IMR-90 (cell line): ENCODE results near the gene CRYZL1. TPM values are rescaled to one million over a fixed set of nuclear protein-coding genes. Genes with fewer than 3 reads are reported as not detected.

Experiments used
- ATAC-seq: fragments of 200-7000 bp; cut with Tn5 transposase; 2 replicates; pipeline ENCODE4 v1.9.1; 2020; ENCODE audit warnings: low read depth, mild to moderate bottlenecking, moderate library complexity
- BruUV-seq: library from RNA; stranded (reverse); fragments of 400-500 nt; replicated peaks from 2 replicates; lab custom pipeline; 2021; lab: Mats Ljungman, UMichigan
- CTCF ChIA-PET: fragments of 300-600 bp; formaldehyde crosslinking; extraction: SDS; loops from one replicate; lab custom pipeline; 2021; ENCODE audit warnings: antibody characterized with exemption; lab: Yijun Ruan, JAX
- POLR2A ChIA-PET: fragments of 300-600 bp; sonication (Branson Sonifier 250); formaldehyde crosslinking; loops from one replicate; lab custom pipeline; 2022; ENCODE audit warnings: antibody characterized with exemption; ENCODE audit not compliant: unreplicated experiment; lab: Charles Lee
- DNase-seq: peaks from one replicate; pipeline ENCODE4 v3.0.0; 2013
- H2AFZ ChIP-seq: replicated peaks from 2 replicates; pipeline ENCODE3; 2013; ENCODE audit warnings: low read length, mild to moderate bottlenecking; ENCODE audit not compliant: poor library complexity
- H2AK5ac ChIP-seq: 2 replicates; pipeline ENCODE4 v1.6.1; 2013; ENCODE audit warnings: low read depth, low read length, inconsistent platforms
- H2AK9ac ChIP-seq: replicated peaks from 2 replicates; pipeline ENCODE3; 2013; ENCODE audit warnings: mild to moderate bottlenecking, low read depth, low read length, moderate library complexity; ENCODE audit not compliant: poor library complexity
- H2BK120ac ChIP-seq: 2 replicates; pipeline ENCODE4 v1.6.1; 2013; ENCODE audit warnings: low read depth, low read length, inconsistent platforms
- H2BK15ac ChIP-seq: 3 replicates; pipeline ENCODE4 v1.6.1; 2013; ENCODE audit warnings: low read depth, low read length, inconsistent platforms
- H2BK20ac ChIP-seq: 2 replicates; pipeline ENCODE4 v1.6.1; 2013; ENCODE audit warnings: low read depth, mild to moderate bottlenecking, inconsistent platforms, low read length, moderate library complexity
- H2BK5ac ChIP-seq: 2 replicates; pipeline ENCODE4 v1.6.1; 2013; ENCODE audit warnings: mild to moderate bottlenecking, low read depth, low read length, inconsistent platforms; ENCODE audit not compliant: poor library complexity, severe bottlenecking
- H3K14ac ChIP-seq: replicated peaks from 2 replicates; pipeline ENCODE4 v1.6.1; 2013; ENCODE audit warnings: low read depth, low read length, inconsistent platforms
- H3K18ac ChIP-seq: 2 replicates; pipeline ENCODE4 v1.6.1; 2013; ENCODE audit warnings: low read depth, low read length, control low read depth
- H3K23ac ChIP-seq: 2 replicates; pipeline ENCODE4 v1.6.1; 2013; ENCODE audit warnings: low read depth, low read length, inconsistent platforms
- H3K27ac ChIP-seq: 2 replicates; pipeline ENCODE4 v1.5.1; 2013; ENCODE audit warnings: mild to moderate bottlenecking, control low read depth, low read length; ENCODE audit not compliant: insufficient read depth
- H3K27me3 ChIP-seq: 2 replicates; pipeline ENCODE4 v1.6.1; 2013; ENCODE audit warnings: low read length; ENCODE audit not compliant: control insufficient read depth, insufficient read depth
- H3K36me3 ChIP-seq: 2 replicates; pipeline ENCODE4 v1.6.1; 2013; ENCODE audit warnings: low read length, mixed read lengths; ENCODE audit not compliant: control insufficient read depth, insufficient read depth
- H3K4ac ChIP-seq: 2 replicates; pipeline ENCODE4 v1.6.1; 2013; ENCODE audit warnings: low read depth, low read length, inconsistent platforms
- H3K4me1 ChIP-seq: 2 replicates; pipeline ENCODE4 v1.6.1; 2013; ENCODE audit warnings: low read length, mixed read lengths; ENCODE audit not compliant: control insufficient read depth, insufficient read depth
- H3K4me2 ChIP-seq: 2 replicates; pipeline ENCODE4 v1.6.1; 2013; ENCODE audit warnings: low read depth, mild to moderate bottlenecking, control low read depth, low read length, moderate library complexity
- H3K4me3 ChIP-seq: 2 replicates; pipeline ENCODE4 v1.5.1; 2013; ENCODE audit warnings: low read depth, mild to moderate bottlenecking, control low read depth, low read length, moderate library complexity; ENCODE audit not compliant: insufficient read depth
- H3K56ac ChIP-seq: 2 replicates; pipeline ENCODE4 v1.6.1; 2013; ENCODE audit warnings: low read length, inconsistent platforms; ENCODE audit not compliant: insufficient read depth; ENCODE audit errors: extremely low read depth
- H3K79me1 ChIP-seq, 2 experiments: 2 replicates each; pipeline ENCODE4 v1.6.1; 2013; ENCODE audit warnings: low read length in 2 of 2, inconsistent platforms in 1 of 2, low read depth in 1 of 2
- H3K9ac ChIP-seq: 2 replicates; pipeline ENCODE4 v1.6.1; 2013; ENCODE audit warnings: low read depth, low read length, control low read depth
- H3K9me1 ChIP-seq: 2 replicates; pipeline ENCODE4 v1.6.1; 2013; ENCODE audit warnings: low read length, inconsistent platforms; ENCODE audit not compliant: insufficient read depth
- H3K9me3 ChIP-seq: 2 replicates; pipeline ENCODE4 v1.6.1; 2013; ENCODE audit warnings: low read length; ENCODE audit not compliant: control insufficient read depth, insufficient read depth
- H4K20me1 ChIP-seq: 2 replicates; pipeline ENCODE4 v1.6.1; 2013; ENCODE audit warnings: low read length, inconsistent platforms; ENCODE audit not compliant: insufficient read depth
- H4K5ac ChIP-seq: 2 replicates; pipeline ENCODE4 v1.6.1; 2013; ENCODE audit warnings: mild to moderate bottlenecking, low read depth, low read length, control low read depth
- H4K8ac ChIP-seq, 2 experiments: 2 replicates each; pipeline ENCODE4 v1.6.1; 2013; ENCODE audit warnings: low read depth in 2 of 2, low read length in 2 of 2, control low read depth in 1 of 2, inconsistent platforms in 1 of 2
- H4K91ac ChIP-seq: 2 replicates; pipeline ENCODE4 v1.6.1; 2013; ENCODE audit warnings: low read depth, low read length, inconsistent platforms; ENCODE audit not compliant: insufficient read depth
- BHLHE40 ChIP-seq: fragments of 150-350 bp; IDR thresholded peaks from 2 replicates; pipeline ENCODE4 v1.6.1; 2016; ENCODE audit warnings: mild to moderate bottlenecking, low read depth, low read length
- CEBPB ChIP-seq: IDR thresholded peaks from 2 replicates; pipeline ENCODE4 v1.6.1; 2012; ENCODE audit warnings: low read depth, low read length, improper control_type of control experiment
- CHD1 ChIP-seq: IDR thresholded peaks from 2 replicates; pipeline ENCODE4 v1.6.1; 2012; ENCODE audit warnings: low read depth, low read length, improper control_type of control experiment
- CTCF ChIP-seq: conservative IDR thresholded peaks from 2 replicates; pipeline ENCODE4 v1.5.1; 2012; ENCODE audit warnings: mild to moderate bottlenecking, low read depth, low read length, improper control_type of control experiment
- FOS ChIP-seq: fragments of 150-350 bp; IDR thresholded peaks from 2 replicates; pipeline ENCODE4 v1.6.1; 2016; ENCODE audit warnings: low read depth, low read length
- MAFK ChIP-seq: IDR thresholded peaks from 2 replicates; pipeline ENCODE4 v1.6.1; 2012; ENCODE audit warnings: low read depth, low read length, improper control_type of control experiment
- MAZ ChIP-seq: IDR thresholded peaks from 2 replicates; pipeline ENCODE4 v1.6.1; 2012; ENCODE audit warnings: low read depth, mild to moderate bottlenecking, low read length, improper control_type of control experiment, moderate library complexity, borderline replicate concordance
- MXI1 ChIP-seq: IDR thresholded peaks from 2 replicates; pipeline ENCODE4 v1.6.1; 2012; ENCODE audit warnings: low read depth, mild to moderate bottlenecking, low read length, moderate library complexity, borderline replicate concordance
- NFE2L2 ChIP-seq: fragments of 150-350 bp; IDR thresholded peaks from 2 replicates; pipeline ENCODE4 v1.6.1; 2016; ENCODE audit warnings: low read depth, mild to moderate bottlenecking, low read length
- POLR2A ChIP-seq: IDR thresholded peaks from 2 replicates; pipeline ENCODE4 v1.6.1; 2012; ENCODE audit warnings: mild to moderate bottlenecking, low read depth, low read length
- RAD21 ChIP-seq: IDR thresholded peaks from 2 replicates; pipeline ENCODE4 v1.6.1; 2012; ENCODE audit warnings: low read length, improper control_type of control experiment
- RCOR1 ChIP-seq: IDR thresholded peaks from 2 replicates; pipeline ENCODE4 v1.6.1; 2012; ENCODE audit warnings: mild to moderate bottlenecking, low read length, improper control_type of control experiment; ENCODE audit not compliant: insufficient replicate concordance
- RFX5 ChIP-seq: IDR thresholded peaks from 2 replicates; pipeline ENCODE4 v1.8.0; 2012; ENCODE audit warnings: low read depth, mild to moderate bottlenecking, low read length, moderate library complexity
- SMC3 ChIP-seq: fragments of 150-350 bp; IDR thresholded peaks from 2 replicates; pipeline ENCODE4 v1.6.1; 2016; ENCODE audit warnings: low read depth, mild to moderate bottlenecking, antibody characterized with exemption, low read length, moderate library complexity
- USF2 ChIP-seq: fragments of 150-350 bp; IDR thresholded peaks from 2 replicates; pipeline ENCODE4 v1.6.1; 2017; ENCODE audit warnings: mild to moderate bottlenecking, antibody characterized with exemption, low read length, low read depth
- WGBS, 2 experiments: methylation state at CpG; one replicate each; pipeline versions ENCODE4 v1.1.5 to v1.1.7; 2013; ENCODE audit warnings: missing lambda C conversion rate in 2 of 2; ENCODE audit not compliant: insufficient read length in 1 of 2; ENCODE audit errors: extremely low coverage in 2 of 2; 5-methylcytosine and 5-hydroxymethylcytosine counted together
- dilution Hi-C: fragments of 300-500 bp; cut with HindIII; formaldehyde crosslinking; loops from one replicate; pipeline ENCODE4 v1.14.3; 2018; ENCODE audit warnings: low sequenced_read_pairs; ENCODE audit not compliant: unreplicated experiment
- in situ Hi-C: fragments of 300-500 bp; cut with MboI; formaldehyde crosslinking; loops from 3 replicates; pipeline ENCODE4 v1.14.3; 2019; ENCODE audit warnings: low sequenced_read_pairs, inconsistent platforms, mixed read lengths
- intact Hi-C: fragments of 100-400 bp; cut with micrococcal nuclease; formaldehyde crosslinking; loops from 2 replicates; pipeline ENCODE4 v1.10.0; 2022
- polyA plus RNA-seq, 3 experiments: library from polyadenylated mRNA; depleted of rRNA; stranded (reverse); fragments of >200 nt; gene quantifications; 2 replicates each; pipeline ENCODE4 v1.2.3, GENCODE V29; 2012; ENCODE audit warnings: low replicate concordance in 1 of 3
- total RNA-seq: library from RNA; depleted of rRNA; stranded (reverse); fragments of >200 nt; gene quantifications from 2 replicates; pipeline ENCODE4 v1.2.3, GENCODE V29; 2012
- TF ChIP-seq, protein P1 (sequence below): fragments of 150-350 bp; IDR thresholded peaks from 2 replicates; pipeline ENCODE4 v1.6.1; 2016; ENCODE audit warnings: low read depth, mild to moderate bottlenecking, low read length, moderate library complexity, borderline replicate concordance

CRYZL1 gene
- total and polyA plus RNA-seq, 2 of the 4 experiments (the other 2 are of a cell fraction), result 19.9 to 28.5 TPM

DNA sequence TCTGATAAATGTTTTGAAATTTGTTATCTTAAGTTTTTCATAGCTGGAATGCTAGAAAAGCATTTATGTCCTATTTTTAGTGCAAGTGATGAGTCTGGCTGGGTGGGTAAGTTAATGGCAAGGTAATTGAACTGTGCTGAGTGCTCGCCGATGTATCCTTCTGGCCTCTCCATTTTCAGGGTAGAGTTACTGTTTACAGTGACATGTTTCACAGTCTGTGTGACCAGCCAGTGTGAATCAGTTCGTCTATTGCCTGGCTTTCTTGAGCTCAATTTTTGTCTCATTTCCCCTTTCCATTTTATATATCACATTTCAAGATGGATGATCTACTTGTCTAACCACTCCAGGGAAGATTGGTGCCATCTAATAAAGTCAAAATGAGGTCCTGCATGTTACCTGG is 44.8 kb upstream of the CRYZL1 start:
- no peaks in the 10 kb centered on the region for H3K36me3 ChIP-seq
- H4K91ac ChIP-seq, result peak overlapping the region; percentile 49; the same call in 1 of the 2 replicates
- in situ Hi-C loops (no loop called here), dilution Hi-C loops (no loop called here), intact Hi-C loops (no loop called here)
- peak overlapping the region in 1 of 2 experiments; percentile 37; a peak in 1 of 4 replicates for H4K8ac ChIP-seq
- TF ChIP-seq CEBPB (no peak), MAZ (no peak), FOS (no peak), NFE2L2 (no peak), BHLHE40 (no peak), RCOR1 (no peak), RFX5 (no peak), MAFK (no peak), SMC3 (no peak), POLR2A (no peak), MXI1 (no peak), RAD21 (no peak), CHD1 (no peak), USF2 (no peak), CTCF (no peak)
- TF ChIP-seq, protein P1, sequence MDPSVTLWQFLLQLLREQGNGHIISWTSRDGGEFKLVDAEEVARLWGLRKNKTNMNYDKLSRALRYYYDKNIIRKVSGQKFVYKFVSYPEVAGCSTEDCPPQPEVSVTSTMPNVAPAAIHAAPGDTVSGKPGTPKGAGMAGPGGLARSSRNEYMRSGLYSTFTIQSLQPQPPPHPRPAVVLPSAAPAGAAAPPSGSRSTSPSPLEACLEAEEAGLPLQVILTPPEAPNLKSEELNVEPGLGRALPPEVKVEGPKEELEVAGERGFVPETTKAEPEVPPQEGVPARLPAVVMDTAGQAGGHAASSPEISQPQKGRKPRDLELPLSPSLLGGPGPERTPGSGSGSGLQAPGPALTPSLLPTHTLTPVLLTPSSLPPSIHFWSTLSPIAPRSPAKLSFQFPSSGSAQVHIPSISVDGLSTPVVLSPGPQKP, result no peak
- peak overlapping the region; percentile 67 for H3K4ac ChIP-seq
- WGBS, 2 experiments, result no CpG with 5 or more reads among the region's 3 CpGs
- H3K27me3 ChIP-seq, result no peaks in the 10 kb centered on the region
- H3K14ac ChIP-seq, result peak overlapping the region; percentile 75; the same call in 1 of the 2 replicates
- no peak overlapping the region for H2AFZ ChIP-seq
- H2BK120ac ChIP-seq, result peak overlapping the region; percentile 79; the same call in 1 of the 2 replicates
- DNase-seq (no peak), ATAC-seq (no peak)
- H2BK15ac ChIP-seq, result peak overlapping the region; percentile 89; the same call in 1 of the 3 replicates
- peak overlapping the region; percentile 76 for H2BK5ac ChIP-seq
- H3K23ac ChIP-seq, result peak overlapping the region; percentile 22; the same call in 1 of the 2 replicates
- peak overlapping the region; percentile 57; the same call in 1 of the 2 replicates for H3K27ac ChIP-seq
- peak overlapping the region; percentile 97 for H2AK5ac ChIP-seq
- no peak overlapping the region for H4K5ac ChIP-seq
- peaks cover 13% of the 10 kb centered on the region for H3K4me1 ChIP-seq
- no peak overlapping the region for H3K56ac ChIP-seq
- H2AK9ac ChIP-seq, result no peak overlapping the region
- H3K9me3 ChIP-seq, result no peaks in the 10 kb centered on the region
- BruUV-seq, result no TSS peak
- H3K9me1 ChIP-seq, result peaks cover 21% of the 10 kb centered on the region
- peaks cover 26 to 67% of the 10 kb centered on the region in 2 experiments for H3K79me1 ChIP-seq
- no peak overlapping the region for H3K9ac ChIP-seq
- no peak overlapping the region for H3K4me3 ChIP-seq
- peak overlapping the region; percentile 67; the same call in 1 of the 2 replicates for H2BK20ac ChIP-seq
- CTCF ChIA-PET, result no interaction called here
- peak overlapping the region; percentile 75; the same call in 1 of the 2 replicates for H3K18ac ChIP-seq
- peak overlapping the region; percentile 25 for H3K4me2 ChIP-seq
- POLR2A ChIA-PET, result no interaction called here
- peaks cover 47% of the 10 kb centered on the region for H4K20me1 ChIP-seq
